Fibroblast of peridontal ligament (primary cell): ENCODE results near the gene HS2ST1.

Experiments
- DNase-seq: peaks from one replicate; pipeline ENCODE4 v3.0.0-alpha.2; 2010; ENCODE audit errors: extremely low read depth

The HS2ST1 gene

DNA sequence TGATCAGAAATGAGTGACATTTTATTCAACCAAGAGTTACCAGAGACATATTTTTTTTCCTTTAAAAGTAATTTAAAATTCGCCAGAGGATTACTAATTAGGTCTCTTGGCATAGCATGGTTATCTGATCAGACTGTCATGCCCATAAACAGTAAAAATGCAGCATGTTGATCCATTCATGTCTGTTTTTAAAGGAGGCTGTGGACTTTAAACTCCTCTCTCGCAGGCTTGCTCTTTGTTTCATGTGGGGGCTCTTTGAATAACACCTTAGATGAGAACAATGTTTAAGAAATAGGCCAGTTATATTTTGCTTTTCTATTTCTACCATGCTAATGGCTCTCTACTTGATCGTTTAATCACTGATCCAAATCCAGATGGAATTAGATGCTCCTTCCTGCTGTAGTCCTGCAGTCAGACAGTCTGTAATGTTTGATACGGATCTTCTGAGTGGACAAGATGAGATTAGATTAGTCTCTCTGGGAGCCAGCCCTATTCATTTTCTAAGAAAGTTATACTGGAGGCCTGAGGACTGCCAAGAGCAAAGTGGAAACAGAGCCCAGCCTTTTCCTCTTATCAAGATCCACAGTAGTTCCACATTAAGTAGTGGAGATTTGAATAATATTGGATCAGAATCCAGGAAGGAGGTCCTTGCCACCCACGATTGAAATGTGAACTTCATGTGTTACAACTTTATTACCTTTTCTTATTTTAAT lies 197.4 kb downstream of the HS2ST1 start:
- peak; percentile 16 for DNase-seq

DNA sequence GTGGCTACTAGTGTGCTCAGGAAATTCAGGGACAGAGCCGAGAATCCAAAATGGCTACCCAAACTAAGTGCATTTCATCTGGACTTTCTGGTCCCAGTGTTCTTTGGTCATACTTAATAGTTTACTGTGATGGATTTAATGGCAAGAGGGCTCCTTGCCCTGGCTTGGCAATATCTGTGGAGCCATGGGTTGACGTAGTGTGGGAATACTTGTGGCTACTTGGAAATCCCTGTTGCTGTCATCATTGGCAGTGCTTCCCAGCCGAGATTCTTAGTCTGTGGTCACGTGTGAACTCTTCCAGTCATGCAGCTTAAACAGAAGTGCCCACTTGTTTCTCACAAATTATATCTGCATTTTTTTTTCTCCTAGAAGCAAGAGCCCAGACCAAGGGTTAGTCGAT lies 198.9 kb downstream of the HS2ST1 start:
- peak; percentile 99 for DNase-seq

DNA sequence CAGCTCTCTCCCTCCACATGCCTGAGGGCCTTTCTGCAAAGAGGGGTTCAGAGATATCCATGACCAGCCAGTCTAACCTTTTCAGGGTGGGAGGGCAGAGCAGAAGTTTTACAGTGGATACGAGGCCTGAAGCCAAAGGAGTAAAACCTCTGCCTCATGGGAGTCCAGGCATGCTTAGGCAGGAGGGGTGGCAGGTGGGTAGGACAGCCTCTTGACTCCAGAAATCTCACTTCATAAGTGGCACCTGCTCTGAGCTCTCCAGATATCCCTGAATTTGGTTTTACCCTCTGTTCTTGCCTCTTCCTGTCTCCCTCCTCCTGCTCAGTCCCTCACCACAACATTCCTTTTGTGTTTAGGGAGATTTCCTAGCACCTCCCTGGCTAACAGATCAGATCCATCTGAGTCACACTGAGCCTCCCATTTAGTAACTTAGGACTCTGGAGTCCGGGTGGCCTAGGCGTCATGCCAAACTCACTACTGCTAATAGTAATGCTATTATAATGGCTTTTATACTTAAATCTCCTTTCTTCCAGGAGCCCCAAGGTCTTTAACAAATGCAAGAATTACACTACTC lies 201.0 kb downstream of the HS2ST1 start:
- DNase-seq = peak; percentile 83

DNA sequence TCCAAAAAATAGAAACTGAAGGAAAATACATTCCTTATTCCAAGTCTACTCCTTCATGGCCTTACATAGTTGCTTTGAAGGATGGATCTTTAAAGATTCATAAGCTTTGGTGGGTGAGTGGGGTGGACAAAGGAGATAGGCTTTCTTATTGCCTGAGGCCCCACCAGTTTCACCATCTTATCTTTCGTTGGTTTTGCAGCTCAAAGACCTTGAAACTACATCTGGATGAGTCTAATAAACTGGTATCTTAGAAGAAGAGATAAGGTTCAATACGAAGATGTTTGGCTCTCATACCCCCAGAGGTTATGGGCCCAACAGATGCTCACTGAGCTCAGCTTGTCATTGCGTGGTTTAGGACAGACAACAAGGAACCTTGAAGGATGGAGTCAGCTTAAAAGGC lies 201.5 kb downstream of the HS2ST1 start:
- no peak for DNase-seq

DNA sequence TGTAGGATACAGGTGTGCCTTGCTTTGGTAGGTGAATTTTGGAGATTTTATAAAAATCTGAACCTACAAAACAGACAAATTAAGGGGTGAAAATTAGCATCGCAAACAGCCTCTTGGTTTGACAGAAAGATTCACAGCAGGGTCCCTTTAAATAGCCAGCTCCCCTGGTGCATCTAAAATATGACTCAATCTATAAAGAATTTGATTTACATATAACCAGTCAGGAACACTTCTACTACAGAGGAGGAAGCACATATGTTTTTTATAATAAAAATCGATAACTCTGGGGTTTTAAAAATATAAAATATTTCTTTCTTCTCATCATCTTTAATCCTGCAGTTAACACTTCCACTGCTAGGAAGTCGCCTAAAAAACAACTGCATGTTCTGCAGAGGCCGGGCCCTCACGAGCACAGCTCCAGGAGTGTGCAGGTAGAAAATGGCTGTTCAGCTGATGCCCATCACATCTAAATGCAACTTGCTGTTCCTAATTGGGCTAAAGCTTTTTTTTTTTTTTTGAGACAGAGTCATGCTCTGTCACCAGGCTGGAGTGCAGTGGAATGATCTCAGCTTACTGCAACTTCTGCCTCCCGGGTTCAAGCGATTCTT lies 203.4 kb downstream of the HS2ST1 start:
- DNase-seq = peak; percentile 39

DNA sequence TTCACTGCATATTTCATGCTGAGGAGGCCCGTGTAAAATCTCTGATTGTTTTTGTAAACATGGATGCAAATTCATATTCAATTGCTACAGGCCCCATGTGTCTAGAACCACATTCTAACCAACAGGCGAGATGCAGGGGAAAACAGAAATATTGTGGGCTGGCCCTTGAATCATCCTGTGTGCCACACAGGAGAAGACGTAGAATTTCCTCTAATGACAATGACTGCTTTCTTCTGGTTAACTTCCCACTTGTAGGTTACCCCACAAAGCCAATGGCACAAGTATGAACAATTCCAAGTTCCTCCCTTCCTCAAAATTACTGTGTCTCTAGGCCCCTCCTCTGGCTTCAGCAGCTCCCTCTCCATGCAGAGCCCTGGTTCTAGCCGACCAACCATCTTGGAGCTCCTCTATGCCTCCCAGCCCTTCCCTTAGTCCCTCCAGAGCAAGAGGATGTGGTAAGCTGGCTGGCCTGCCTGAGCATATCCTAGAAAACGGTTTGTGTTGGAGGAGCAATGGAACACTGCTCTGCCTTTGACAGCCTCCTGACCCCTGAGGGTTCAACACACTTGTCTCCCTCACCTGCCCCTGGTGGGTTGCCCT lies 205.2 kb downstream of the HS2ST1 start:
- DNase-seq = no peak

DNA sequence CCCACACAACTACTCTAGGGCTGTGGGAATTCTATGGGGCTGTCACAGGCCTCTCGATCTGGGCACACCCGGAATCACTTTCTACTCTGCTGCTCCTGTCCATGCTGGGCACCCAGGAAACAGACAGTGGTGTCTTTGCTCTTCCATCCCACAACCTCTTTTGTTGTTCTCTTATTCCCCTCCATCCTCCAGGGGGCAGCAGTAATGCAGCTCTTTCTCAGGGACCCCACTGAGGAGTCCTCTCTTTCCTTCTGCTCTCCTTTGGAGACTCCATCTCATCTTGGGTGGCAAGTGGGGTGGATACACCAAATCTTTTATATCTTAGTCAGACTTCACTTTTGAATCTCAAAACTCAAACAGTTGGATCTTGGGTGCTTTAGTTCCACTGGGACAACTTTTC lies 206.3 kb downstream of the HS2ST1 start:
- DNase-seq = no peak

DNA sequence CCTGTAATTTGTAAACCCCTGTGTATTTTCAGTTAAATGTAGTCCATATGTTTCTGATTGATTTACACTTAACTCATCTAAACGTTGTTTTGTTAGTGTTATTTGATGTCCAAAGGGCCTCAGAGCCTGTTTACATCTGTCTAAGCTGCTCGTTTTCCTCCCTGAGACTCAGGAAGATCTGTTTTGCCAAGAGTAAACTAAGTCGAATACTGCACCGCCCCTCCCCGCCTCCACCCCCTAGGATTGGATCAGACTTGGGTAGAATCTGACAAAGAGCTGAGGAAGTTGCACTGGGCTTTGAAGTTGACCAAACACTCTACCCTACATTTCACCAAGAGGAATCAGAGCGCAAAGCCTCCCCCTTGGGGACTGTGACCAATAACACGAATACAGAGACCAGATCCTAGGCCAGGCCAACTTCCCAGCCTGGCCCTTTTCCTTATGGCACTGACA lies 207.3 kb downstream of the HS2ST1 start:
- DNase-seq = peak; percentile 64

DNA sequence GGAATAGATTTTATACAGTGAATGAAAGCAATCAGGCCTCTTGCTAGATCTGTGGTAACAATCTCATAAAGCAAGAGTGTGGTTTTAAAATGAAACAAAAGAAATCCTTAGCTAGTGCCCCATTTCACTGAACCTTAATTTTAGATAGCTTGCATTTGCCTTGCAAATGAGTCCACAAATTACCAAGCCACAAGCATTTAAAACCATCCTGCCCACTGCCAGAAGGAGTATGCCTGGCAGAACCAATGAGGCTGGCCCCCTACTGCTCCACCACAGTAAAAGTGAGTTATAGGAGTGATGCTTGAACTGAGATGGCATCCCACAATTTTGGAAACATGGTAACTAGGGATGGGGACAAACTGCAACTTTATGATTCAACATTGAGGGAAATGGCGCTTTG lies 207.8 kb downstream of the HS2ST1 start:
- DNase-seq = peak; percentile 35

DNA sequence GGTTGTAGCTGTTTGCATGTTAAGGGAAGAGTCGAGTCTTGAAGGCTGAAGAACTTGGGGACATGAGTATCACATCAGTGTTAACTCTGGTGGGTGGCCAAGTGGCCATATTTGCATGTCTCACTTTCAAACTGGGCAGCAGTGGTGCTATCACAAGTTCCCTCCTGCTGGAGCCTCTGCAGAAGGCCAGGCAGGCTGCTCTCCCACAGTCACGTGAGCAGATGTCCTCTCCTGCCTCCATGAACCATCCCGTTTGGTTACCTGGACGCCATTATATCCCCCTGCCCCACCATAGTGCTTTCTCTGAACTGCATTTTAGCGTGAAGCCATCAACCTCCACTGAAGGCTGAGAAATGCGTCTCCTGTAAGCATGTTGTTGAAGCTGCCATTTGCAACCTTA lies 209.2 kb downstream of the HS2ST1 start:
- DNase-seq = no peak

DNA sequence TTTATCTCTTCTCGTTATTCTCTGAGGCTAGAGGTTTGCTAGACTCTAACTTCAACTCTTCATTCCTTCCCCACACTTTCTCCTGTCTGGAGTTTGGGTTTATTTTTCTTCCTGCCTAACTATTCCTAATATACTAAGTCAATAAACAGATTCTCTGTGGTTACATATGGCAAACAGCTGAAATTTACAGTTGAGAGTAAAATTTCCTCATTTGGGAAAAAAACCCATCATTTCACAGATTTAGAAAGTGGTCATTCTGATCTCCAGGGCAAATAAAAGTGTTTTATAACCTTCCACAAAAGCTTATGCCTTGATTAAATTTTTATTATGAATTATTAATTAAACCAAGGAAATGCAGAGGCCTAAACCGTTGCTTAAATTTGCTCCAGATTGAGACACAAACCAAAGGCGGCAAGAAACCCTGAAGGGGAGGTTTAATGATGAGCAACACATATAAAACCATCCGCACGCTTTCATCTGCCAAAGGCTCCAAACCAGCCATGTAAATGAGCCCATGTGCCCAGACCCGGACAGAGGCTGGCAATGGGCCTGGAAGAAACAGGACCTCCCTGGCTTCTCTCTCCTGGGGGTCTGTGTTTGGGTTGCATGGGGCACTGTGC lies 212.6 kb downstream of the HS2ST1 start:
- peak; percentile 29 for DNase-seq

DNA sequence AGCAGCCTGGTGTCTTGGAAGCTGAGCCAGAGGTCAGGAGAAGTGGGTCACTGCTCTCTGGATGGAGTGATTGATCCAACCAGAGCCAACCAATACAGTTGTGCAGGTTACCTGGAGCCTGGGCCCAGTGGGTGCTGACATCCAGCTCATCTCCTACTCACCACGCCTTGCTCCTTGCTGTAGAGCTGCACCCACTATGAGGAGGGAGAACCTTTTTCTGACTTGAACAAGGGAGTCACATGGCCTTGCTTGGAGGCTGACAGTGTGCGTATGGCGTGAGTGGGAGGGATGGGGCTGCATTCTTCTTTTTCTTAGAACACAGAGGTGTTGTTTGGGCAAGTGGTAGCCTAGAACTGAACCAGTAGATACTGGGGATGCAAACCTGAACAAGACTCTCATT lies 213.1 kb downstream of the HS2ST1 start:
- DNase-seq = no peak

DNA sequence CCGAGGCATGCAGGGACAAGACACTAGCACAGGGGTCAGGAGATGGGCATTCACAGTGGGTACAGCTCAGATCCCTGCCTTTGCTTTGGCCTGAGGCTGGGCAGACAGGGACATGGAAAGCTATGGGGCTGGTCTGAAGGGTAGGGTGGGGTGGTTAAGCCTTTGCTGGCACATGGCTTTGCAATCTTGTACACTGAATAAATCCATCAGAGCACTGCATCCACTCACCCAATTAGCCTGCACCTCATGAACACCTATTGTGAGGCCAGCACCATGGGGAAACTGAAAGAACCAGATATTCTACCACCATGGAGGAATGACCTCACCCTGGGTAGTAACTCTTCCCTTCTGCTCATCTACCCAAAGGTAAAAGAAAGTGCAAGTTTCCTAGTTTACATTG lies 214.6 kb downstream of the HS2ST1 start:
- no peak for DNase-seq

DNA sequence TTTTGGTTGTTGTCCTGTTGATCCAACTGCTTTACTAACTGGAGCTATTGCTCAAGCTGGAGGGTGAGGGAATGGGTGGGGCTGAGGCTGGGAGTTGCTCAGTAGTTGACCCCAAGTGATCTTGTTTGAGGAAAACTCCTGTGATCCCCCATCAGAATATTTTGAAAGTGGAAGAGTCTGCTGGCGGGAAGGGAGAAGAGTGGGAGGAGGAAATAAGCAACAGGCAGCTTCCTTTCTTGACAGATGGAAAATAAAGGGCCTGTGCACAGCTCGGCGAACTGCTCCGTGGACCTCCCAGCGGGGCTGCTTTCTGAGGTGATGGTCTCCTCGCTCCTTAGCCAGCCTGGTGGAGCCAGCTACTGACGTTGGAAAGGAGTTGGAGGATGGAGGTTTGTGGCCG lies 215.2 kb downstream of the HS2ST1 start:
- DNase-seq = no peak

DNA sequence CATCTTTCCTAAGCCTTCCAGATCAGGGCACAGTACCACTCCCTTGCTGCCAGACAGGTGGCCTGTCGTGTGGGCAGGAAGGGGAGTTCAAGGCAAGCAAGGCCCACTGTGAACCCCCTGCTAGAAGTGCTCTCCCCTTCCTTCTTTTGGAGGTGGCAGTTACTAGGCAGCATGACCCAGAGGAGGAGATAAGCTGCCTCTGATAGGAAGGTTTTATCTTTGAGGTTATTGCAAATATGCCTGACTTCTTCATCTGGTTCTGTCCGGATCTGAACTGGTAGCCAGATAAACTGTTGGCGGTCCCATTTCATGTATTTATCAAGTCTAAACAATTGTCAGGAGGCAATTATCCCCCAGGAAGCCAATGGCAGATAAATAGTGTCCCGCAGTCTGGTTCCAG lies 216.0 kb downstream of the HS2ST1 start:
- DNase-seq = no peak

DNA sequence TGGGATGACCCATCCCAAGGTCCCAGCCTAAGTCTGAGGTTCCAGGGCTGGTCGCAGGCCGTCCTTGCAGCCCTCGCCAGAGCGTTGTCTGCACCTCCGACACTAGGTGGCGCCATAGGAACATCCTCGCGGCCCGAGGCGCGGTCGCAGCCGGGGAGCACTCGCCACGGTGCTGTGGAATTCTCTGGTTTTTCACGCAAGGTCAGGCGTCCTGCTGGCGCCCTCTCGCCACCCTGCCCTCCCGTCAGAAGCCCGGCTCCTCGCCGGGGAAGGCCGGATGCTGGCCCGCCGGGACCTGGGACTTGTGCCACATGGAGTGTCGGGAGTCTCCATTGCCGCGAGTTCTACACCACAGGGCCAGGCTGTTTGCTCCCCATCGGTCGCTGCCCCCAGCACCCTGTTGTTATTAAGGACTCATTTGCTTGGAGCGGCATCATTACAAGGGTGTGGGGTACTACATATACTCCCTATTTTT lies 217.4 kb downstream of the HS2ST1 start:
- DNase-seq = peak; percentile 70

DNA sequence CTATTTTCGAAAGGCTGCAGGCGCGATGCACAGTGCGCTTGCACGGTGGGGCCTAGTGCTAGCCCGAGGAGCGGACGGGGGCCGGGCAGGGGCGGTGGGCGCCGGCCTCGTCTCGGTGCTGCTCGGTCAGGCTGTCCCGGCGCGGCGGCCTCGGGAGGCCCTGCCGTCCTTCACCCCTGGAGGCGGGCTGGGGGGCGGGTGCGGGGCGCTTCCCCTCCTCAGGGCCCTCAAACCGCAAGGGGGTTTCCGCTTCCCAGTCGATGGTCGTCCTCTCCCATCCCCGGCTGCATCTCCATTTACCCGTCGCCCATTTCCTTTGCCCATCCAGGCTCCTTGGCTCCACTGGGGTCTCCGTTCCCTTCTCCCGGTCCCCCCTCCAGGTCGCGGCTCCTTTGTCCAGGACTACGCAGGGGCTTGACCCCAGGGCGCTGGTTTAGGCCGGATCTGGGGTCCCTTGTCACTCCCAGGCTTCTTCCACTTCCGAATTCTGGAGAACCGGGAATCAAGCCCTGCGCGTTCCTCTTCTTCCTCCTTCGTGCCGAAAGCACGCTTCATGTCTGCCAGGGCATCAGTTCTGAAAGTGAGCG lies 217.9 kb downstream of the HS2ST1 start:
- DNase-seq = no peak

DNA sequence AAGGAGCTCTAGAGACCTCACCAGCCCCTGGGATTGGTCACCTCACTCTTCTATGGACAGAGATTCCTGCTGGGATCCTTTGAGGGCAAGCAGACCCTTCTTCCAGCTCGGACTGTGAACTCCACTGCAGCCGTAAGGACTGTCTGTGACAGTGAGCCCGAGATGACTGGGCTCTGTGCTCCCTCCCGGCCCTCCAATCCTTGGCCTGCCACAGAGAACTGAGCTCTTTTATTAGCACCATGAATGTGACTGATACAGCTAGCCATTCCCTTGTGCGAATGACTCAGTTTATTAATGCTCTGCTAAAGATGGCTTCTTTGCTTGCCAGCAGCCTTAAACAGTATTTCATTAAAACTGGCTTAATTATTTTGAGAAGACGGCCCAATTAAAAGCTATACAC lies 219.6 kb downstream of the HS2ST1 start:
- no peak for DNase-seq

DNA sequence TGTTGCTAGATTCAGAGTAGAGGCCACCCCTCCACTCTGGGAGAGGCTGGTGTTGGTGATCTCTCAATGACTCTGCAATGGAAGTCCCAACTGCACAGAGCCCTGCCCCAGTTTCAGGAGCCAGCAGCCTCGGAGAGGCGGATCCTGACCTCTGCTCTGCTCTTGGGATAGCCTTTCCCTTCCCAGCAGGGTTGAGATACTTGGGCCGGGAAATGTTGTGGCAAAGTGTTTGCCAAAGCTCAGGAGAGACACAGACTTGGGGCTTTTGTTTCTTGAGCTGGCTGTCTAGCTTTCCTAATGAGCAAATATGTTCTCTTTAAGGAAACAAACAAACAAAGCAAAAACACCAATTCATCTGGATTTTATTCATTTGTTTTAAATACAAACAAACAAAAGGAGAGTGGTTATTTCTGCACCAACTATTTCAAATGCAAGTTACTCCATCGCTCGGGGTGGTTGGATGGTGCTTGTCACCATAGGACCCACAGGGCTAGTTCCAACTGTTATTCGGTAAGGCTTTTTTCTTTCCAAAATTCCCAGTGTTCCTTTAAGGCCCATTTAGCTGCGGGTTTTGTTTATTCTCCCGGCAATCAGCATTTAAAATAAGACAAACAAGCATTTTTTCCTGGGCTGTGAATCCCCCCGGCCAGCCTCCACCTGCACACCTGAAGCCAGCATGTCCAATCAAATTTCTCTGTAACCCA lies 220.3 kb downstream of the HS2ST1 start:
- DNase-seq = no peak

DNA sequence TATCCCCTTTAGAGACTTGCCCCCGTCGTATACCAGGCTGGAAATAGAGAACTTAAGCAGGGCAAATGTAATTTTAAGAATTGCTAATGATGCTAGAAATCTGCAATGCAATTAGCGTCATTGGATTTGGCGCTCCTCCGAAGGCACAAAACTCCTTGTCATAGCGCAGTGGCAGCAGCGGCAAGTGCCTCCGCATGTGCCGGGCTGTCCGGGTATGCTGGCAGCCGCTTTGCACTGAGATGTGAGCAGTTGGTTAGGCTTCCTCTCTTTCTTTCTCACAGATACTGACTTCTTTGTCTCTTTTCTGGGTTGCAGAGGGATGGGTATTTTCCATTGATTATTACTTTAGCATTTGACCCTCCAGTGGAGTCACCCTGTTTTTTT lies 220.9 kb downstream of the HS2ST1 start:
- no peak for DNase-seq

DNA sequence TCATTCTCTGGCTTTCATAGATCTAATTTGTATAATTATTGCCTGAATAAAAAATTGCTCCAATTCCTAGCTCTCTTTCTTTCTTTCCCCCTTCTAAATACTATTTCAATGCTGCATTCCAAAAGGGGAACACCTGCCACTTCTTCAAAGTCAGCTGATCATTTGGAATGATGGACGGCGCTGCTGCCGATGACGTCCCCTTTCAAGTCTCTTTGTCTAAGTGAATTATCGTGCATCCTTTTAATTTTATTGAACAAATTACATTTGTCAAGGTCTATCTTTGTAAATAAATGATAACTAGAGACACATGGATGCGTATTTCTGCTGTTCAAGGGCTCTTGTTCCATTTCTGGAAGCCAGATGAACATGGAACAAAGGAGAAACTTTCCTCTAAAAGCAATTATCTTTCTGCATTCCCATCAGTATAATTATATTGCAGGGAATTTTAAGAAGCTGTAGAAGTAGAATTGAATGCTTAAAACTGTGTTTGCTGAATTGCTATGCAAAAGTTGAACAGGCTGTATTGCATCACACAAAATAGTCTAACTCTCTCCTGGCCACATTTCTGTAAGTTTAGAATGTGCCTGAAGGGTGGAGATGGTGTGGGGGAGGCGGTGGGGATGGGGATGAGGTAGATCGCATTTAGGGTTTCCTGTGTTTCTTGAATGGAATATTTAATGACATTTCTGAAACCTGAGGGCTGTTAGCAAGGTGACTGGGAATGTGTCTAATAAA lies 222.3 kb downstream of the HS2ST1 start:
- no peak for DNase-seq
